Endothelial cell of umbilical vein (primary cell): ENCODE results near the gene ARPC1A.
"Not testable (repeated sequence)": the region's sequence is repeated elsewhere in the genome, so short reads cannot be mapped to it uniquely, and the experiment has no call there.

Experiments
- CTCF ChIP-seq, 2 donors: IDR thresholded peaks; 1 replicate in 1 of 2; 2 replicates in 1 of 2; pipeline ENCODE4 v1.5.1; 2011; ENCODE audit warnings: low read length in 2 of 2, mild to moderate bottlenecking in 2 of 2, moderate library complexity in 2 of 2, control low read depth in 1 of 2, inconsistent platforms in 1 of 2, low read depth in 1 of 2; ENCODE audit not compliant: insufficient read depth in 1 of 2; ENCODE audit errors: extremely low read depth in 1 of 2
- POLR2A ChIP-seq: IDR thresholded peaks from 2 replicates; pipeline ENCODE4 v1.6.1; 2012; ENCODE audit warnings: low read depth, mild to moderate bottlenecking, control low read depth, low read length

- not testable (repeated sequence) for TF ChIP-seq CTCF (IDR thresholded peaks at IDR 0.05; ENCODE audit: extremely low read depth in 1 of 2, insufficient read depth in 1 of 2, low read depth in 1 of 2, low read length in 2 of 2); POLR2A
Observed at GRCh38 chr7:99358521-99358920, 32.8 kb downstream of the ARPC1A start.
